Lower lobe of right lung (tissue), 2 donors: ENCODE data around the gene CFAP46. TPM values are rescaled to one million over a fixed set of nuclear protein-coding genes. Genes with fewer than 3 reads are reported as not detected.
"Not testable (repeated sequence)": the region's sequence is repeated elsewhere in the genome, so short reads cannot be mapped to it uniquely, and the experiment has no call there.

Experiments
- ATAC-seq, 2 donors: fragments of 200-7000 bp; cut with Tn5 transposase; one replicate each; pipeline ENCODE4 v1.9.1; 2020 to 2022; ENCODE audit warnings: mild to moderate bottlenecking in 2 of 2, moderate library complexity in 2 of 2
- DNase-seq: peaks from one replicate; pipeline ENCODE4 v3.0.0-alpha.2; 2020
- H3K27ac ChIP-seq: fragments of 200-600 bp; one replicate; pipeline ENCODE4 v1.8.0; 2022
- H3K27me3 ChIP-seq: fragments of 200-600 bp; one replicate; pipeline ENCODE4 v1.8.0; 2022; ENCODE audit warnings: low read depth
- H3K36me3 ChIP-seq: fragments of 200-600 bp; one replicate; pipeline ENCODE4 v1.8.0; 2022; ENCODE audit warnings: mild to moderate bottlenecking
- H3K4me1 ChIP-seq: fragments of 200-600 bp; one replicate; pipeline ENCODE4 v1.8.0; 2022
- H3K4me3 ChIP-seq: fragments of 200-600 bp; one replicate; pipeline ENCODE4 v1.8.0; 2022; ENCODE audit warnings: mild to moderate bottlenecking
- H3K9me3 ChIP-seq: fragments of 200-600 bp; one replicate; pipeline ENCODE4 v1.8.0; 2022
- intact Hi-C: fragments of 100-400 bp; cut with DNase I; formaldehyde crosslinking; loops from one replicate; pipeline ENCODE4 v1.11.0; 2022
- total RNA-seq: library from RNA; stranded (reverse); fragmentation: NEBNext Ultra II Directional; extraction: Animal tissue kit (Norgen Biotek cat#: 25700); gene quantifications from one replicate; pipeline ENCODE4 v1.2.1, GENCODE V29; 2021
- TF ChIP-seq, protein P1 (sequence below): fragments of 200-600 bp; IDR thresholded peaks from one replicate; pipeline ENCODE4 v1.8.0; 2022; ENCODE audit warnings: antibody characterized with exemption, mild to moderate bottlenecking
- donor health status: DM: no; HTN: yes; CAD: no; lungs with severe emphysema.

CFAP46 gene
- total RNA-seq, 1 donor from 2014 or later = 9.0 TPM

- Histone ChIP-seq H3K36me3 (no peaks in the 10 kb centered on the region), H3K27me3 (peaks cover 9% of the 10 kb centered on the region), H3K9me3 (no peaks in the 10 kb centered on the region), H3K4me3 (no peak overlapping the region), H3K27ac (no peak overlapping the region), H3K4me1 (no peaks in the 10 kb centered on the region)
- DNase-seq = peak; percentile 36
- peak in 1 of 2 donors; percentile 25 for ATAC-seq
- TF ChIP-seq, protein P1, sequence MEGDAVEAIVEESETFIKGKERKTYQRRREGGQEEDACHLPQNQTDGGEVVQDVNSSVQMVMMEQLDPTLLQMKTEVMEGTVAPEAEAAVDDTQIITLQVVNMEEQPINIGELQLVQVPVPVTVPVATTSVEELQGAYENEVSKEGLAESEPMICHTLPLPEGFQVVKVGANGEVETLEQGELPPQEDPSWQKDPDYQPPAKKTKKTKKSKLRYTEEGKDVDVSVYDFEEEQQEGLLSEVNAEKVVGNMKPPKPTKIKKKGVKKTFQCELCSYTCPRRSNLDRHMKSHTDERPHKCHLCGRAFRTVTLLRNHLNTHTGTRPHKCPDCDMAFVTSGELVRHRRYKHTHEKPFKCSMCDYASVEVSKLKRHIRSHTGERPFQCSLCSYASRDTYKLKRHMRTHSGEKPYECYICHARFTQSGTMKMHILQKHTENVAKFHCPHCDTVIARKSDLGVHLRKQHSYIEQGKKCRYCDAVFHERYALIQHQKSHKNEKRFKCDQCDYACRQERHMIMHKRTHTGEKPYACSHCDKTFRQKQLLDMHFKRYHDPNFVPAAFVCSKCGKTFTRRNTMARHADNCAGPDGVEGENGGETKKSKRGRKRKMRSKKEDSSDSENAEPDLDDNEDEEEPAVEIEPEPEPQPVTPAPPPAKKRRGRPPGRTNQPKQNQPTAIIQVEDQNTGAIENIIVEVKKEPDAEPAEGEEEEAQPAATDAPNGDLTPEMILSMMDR = no peak
- intact Hi-C loops = no loop called here
Measured at GRCh38 chr10:132933308-132934042, 8.9 kb downstream of the CFAP46 start.

DNA sequence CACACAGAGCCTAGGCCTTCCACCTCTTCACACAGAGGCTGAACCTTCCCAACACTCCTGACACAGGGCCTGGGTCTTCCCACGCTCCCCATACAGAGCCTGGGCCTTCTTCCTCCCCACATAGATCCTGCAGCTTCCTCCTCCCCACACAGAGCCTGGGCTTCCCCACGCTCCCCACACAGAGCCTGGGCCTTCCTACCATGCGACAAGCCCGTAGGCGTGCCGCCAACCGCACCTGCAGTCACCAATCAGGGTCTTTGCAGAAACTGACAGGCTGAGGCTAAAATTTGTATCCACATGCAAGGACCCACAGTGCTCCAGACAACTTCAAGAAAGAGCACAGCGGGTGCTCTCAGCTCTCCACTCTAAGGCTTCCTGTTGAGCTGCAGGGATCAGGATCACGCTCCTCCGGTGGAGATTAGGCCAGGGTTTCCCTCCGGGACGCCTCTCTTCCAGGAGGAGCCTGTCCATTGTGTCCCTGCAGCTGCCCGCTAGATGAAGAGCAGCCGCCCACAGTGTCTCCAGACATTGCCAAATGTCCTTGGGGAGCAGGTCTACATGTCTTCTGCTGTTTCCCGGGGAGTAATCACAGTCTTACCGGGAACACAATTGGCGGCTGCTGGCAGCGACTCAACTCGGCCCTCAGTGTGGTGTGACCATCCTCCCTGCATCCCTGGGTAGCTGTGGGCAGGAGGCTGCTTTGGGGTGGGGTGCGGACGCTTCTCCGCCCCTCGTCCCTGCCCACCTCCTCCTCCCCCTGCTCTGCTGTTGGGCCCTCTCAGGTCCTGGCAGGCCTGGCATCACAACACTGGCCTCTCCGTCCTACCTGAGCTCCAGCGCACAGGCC, 9.7 kb downstream of the CFAP46 start:
- DNase-seq = peak; percentile 55
- TF ChIP-seq, protein P1 = no peak
- Histone ChIP-seq H3K4me1 (no peaks in the 10 kb centered on the region), H3K4me3 (no peak overlapping the region), H3K27me3 (peaks cover 4% of the 10 kb centered on the region), H3K9me3 (no peaks in the 10 kb centered on the region), H3K27ac (no peak overlapping the region), H3K36me3 (no peaks in the 10 kb centered on the region)
- intact Hi-C loops = no loop called here
- ATAC-seq = peak in 1 of 2 donors; percentile 54

- H3K36me3 ChIP-seq, ATAC-seq, H3K9me3 ChIP-seq, intact Hi-C loops, H3K4me1 ChIP-seq, H3K27me3 ChIP-seq, H3K4me3 ChIP-seq, H3K27ac ChIP-seq: not testable (repeated sequence)
- DNase-seq = peak; percentile 21
Measured at GRCh38 chr10:132931258-132932250, 10.8 kb downstream of the CFAP46 start.

GRCh38 chr10:132930701-132931100, 11.7 kb downstream of the CFAP46 start:
- H3K36me3 ChIP-seq, DNase-seq, ATAC-seq, intact Hi-C loops, H3K9me3 ChIP-seq, H3K27me3 ChIP-seq, H3K4me3 ChIP-seq, H3K4me1 ChIP-seq, H3K27ac ChIP-seq: not testable (repeated sequence)

DNA sequence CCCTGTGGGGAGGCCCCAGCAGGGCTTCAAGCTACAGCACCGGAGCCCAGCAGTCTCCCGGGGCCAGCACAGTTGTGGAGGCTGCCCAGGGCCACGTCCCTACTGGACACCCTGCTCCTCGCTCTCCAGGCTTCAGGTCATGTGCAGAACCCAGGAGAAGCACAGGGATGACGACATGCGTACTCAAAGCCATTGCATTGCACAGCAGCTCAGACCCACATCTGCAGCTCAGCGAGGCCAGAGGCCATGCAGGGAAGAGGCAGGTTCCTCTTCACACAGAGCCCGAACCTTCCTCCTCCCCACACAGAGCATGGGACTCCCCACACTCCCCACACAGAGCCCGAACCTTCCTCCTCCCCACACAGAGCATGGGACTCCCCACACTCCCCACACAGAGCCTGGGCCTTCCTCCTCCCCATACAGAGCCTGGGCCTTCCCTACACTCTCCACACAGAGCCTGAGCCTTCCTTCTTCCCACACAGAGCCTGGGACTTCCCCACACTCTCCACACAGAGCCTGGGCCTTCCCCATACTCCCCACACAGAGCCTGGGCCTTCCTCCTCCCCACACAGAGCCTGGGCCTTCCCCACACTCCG, 12.3 kb downstream of the CFAP46 start:
- TF ChIP-seq, protein P1 = no peak
- Histone ChIP-seq H3K36me3 (no peaks in the 10 kb centered on the region), H3K27me3 (no peaks in the 10 kb centered on the region), H3K9me3 (no peaks in the 10 kb centered on the region), H3K27ac (no peak overlapping the region), H3K4me3 (no peak overlapping the region), H3K4me1 (no peaks in the 10 kb centered on the region)
- DNase-seq (peak; percentile 69), ATAC-seq (peak; percentile 41 to 65)
- intact Hi-C loops = no loop called here

DNA sequence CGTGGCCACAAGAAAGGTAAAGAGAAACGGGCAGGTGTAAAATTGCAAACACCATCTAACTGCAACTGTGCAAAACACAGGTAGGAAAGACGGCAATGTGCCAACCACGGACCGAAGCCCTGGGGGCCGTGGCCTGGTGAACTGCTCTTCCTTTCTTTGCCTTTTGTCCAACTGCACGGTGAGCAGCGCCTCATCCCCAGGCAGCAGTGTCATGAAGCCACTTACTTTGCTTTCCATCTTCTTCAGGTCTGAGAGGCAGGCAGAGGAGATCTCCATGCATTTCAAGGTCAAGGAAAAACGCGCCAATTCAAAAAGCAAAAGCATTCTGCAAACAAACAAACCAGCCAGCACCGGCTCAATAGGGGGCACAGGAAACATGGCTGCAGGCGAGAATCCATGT, 12.9 kb downstream of the CFAP46 start:
- ATAC-seq (no peak), DNase-seq (no peak)
- TF ChIP-seq, protein P1 = no peak
- H3K27me3 ChIP-seq = no peaks in the 10 kb centered on the region
- intact Hi-C loops = no loop called here
- no peaks in the 10 kb centered on the region for H3K4me1 ChIP-seq
- H3K4me3 ChIP-seq = no peak overlapping the region
- H3K27ac ChIP-seq = no peak overlapping the region
- no peaks in the 10 kb centered on the region for H3K36me3 ChIP-seq
- H3K9me3 ChIP-seq = no peaks in the 10 kb centered on the region
